ENCODE data around the gene LRFN2.

Gene LRFN2

GRCh38 chr6:40394381-40394780 lies 192.8 kb downstream of the LRFN2 start:
- no peak for DNase-seq

- DNase-seq: no peak
These were observed 193.5 kb downstream of the LRFN2 start for GRCh38 chr6:40393641-40394040.

GRCh38 chr6:40392589-40392988 lies 194.6 kb downstream of the LRFN2 start:
- no peak for DNase-seq

- no peak for DNase-seq
These were observed 195.2 kb downstream of the LRFN2 start for GRCh38 chr6:40391851-40392517.

GRCh38 chr6:40391086-40391485 lies 196.1 kb downstream of the LRFN2 start:
- DNase-seq: no peak

GRCh38 chr6:40390144-40390800 lies 196.9 kb downstream of the LRFN2 start:
- DNase-seq: no peak

DNA sequence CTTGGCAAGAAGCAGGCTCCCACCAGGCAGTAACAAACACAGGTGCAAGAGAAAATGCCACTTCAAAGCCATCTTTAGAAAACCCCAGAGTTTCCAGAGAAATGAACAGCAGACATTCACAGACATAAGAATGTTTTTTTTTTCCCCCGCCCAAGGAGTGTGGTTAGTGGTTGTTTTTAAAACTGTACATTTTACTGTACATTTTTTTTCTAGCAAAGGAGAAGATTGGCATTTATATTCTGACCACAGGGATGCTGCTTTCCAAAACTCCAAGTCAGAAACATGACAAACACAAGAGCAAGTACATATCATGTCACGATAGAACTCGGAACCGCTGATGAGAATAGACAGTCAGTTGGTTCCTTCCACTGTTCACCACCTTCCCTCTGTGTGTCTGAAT lies 197.9 kb downstream of the LRFN2 start:
- no peak for DNase-seq

- DNase-seq: no peak
These were observed 199.3 kb downstream of the LRFN2 start for GRCh38 chr6:40387871-40388264.

DNA sequence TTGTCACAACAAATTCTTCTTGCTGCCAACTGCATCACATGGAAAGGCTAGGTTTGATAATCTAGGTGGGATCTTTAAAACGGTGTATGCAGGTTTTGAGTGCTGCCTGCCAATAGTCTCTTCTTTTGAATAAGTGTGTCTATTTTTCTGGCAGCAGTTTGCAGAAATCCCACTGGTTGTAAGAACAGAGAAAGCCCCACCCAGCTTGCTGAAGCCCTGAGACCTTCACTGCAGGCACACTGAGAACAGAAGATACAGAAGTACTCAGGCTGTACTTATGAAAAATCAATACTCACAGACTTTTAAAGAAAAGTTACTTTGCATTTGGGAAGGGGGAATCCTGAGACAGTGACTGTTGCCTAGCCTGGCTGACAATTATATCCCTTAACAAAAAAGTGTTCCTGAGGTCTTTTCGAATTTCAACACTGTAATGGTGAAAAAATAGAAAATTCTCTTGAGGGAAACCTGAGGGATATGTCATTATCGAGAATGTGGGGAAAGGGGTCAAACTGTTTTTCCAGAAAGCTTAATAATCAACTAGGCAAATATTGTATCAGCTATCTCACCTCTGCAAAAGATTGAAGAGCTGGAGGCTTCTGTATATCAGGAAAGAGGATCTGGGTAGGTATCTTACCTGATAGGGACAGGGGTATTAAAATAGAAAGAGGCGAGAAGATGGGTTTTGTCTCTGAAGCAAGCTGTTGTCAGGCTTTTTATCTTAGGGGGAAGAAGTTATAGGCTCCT lies 199.9 kb downstream of the LRFN2 start:
- no peak for DNase-seq

DNA sequence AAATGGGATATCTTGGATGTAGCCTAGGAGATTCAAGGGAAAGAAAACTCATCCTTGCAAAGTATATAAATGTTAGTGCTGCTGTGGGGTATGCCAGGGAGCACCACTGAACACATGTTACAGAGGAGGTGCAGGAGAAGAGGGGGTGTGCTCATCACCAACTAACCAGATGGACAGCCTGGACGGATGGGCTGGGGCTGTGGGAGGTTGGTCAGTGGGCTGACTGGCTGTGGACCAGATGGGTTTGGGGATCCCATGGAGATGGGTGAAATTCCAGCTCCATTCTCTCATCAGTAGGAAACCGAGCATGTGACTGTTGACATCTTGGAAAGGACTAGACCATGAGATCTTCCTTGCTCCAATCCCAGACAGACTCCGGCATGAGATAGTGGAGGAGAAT lies 201.0 kb downstream of the LRFN2 start:
- no peak for DNase-seq

DNA sequence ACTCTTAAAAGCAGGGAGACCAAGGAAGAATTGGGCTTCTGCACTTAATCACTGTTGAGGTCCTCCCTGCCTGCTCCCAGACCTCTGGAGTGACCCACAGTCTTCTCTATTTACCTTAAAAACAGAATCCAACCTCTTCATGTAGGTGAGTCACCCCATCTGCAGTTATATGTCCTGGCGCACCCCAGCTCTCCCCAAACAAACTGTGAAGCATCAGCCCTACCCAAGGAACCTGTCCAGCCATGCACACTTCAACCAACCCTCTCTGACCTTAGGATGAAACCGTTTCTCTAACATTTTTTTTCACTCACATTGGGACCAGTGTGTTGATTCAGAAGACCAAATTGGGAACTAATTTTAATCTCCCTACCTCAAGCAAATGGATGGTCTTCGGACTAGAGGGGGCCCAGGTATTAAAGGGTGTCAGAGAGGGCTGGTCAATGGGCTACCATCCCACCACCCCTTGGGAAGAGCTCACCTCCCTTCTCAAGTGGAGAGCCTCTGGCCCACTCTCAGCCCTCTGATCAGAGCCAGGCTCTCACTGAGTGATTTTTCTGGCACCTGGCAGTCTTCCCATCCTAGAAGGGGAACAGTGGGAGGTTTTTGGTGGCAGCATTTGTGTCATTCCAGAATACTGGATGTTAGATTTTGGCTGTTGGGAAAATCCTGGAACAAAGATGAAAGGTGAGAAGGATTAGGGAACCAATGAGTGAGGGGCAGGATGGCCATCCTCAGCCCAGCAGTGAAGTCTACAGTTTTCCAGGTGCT lies 203.6 kb downstream of the LRFN2 start:
- DNase-seq: no peak

DNA sequence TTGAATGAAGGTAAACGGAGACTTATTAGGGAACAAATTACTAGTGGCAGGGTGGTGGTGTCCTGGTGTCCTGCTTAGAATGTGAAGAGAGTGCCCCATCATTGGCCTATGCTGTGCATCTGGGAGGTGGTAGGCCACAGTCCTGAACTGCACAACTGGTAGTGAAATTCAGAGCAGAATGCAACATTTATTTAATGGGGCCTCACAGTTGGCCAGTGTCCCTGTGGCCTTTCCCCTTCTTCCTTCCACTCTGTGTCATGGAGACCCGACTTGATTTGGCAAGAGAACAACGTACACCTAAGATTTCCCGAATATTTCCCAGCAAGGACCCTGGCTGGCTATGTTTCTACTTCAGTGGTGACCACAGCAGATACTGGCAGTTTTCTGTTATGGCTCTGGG lies 206.9 kb downstream of the LRFN2 start:
- no peak for DNase-seq

GRCh38 chr6:40379811-40380210 lies 207.4 kb downstream of the LRFN2 start:
- DNase-seq: no peak

GRCh38 chr6:40378725-40379074 lies 208.5 kb downstream of the LRFN2 start:
- no peak for DNase-seq

- DNase-seq: no peak
These were observed 209.0 kb downstream of the LRFN2 start for GRCh38 chr6:40378071-40378724.

- no peak for DNase-seq
These were observed 209.9 kb downstream of the LRFN2 start for GRCh38 chr6:40377173-40377806.

DNA sequence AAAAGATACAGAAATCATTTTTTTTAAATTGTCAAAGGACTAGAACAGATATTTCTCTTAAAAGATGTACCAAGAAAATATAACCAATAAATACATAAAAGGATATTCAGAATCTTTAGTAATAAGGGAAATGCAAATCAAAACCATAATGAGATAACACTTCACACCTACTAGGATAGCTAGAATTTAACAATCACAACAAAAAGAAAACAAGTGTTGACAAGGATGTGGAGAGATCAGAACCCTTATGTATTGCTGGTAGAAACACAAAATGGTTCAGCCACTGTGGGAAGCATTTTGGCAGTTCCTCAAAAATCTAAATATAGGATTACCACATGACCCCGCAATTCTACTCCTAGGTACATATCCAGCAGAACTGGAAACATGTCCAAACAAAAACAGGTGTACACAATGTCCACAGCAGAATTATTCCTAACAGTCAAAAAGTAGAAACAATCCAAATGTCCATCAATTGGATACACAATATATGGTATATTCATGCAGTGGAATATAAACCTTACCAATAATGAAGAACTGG lies 211.0 kb downstream of the LRFN2 start:
- DNase-seq: no peak

- DNase-seq: no peak
These were observed 213.9 kb downstream of the LRFN2 start for GRCh38 chr6:40373267-40373666.

GRCh38 chr6:40371621-40372020 lies 215.5 kb downstream of the LRFN2 start:
- DNase-seq: no peak

- no peak for DNase-seq
These were observed 216.1 kb downstream of the LRFN2 start for GRCh38 chr6:40371095-40371494.

DNA sequence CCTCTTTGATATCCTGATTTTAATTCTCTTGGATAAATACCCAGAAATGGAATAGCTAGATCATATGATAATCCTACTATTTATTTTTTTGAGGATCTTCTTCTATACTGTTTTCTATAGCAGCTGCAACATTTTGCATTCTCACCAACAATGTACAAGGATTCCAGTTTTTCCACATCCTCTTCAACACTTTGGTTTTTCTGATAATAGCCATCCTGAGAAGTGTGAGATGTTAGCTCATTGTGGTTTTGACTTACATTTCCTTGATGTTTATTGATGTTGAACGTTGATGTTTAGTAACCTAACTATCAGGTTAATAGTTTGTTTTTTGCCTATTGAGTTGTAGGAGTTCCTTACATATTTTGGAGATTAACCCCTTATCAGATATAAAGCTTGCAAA lies 217.3 kb downstream of the LRFN2 start:
- DNase-seq: no peak

DNA sequence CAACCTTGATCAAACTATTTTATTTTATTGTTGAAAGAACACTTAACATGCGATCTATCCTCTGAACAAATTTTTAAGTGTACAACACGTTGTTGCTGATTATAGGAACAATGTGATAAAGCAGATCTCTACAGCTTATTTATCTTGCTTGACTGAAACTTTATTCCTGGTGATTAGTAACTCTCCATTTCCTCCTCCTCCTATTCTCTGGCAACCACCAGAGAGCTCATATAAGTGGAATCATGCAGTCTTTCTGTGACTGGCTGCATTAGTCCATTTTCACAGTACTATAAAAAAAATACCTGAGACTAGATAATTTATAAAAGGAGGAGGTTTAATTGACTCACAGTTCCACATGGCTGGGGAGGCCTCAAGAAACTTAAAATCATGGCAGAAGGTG lies 218.1 kb downstream of the LRFN2 start:
- no peak for DNase-seq

Data from RPMI8226 (cell line).